ENCODE measurements around the gene ZNF230. TPM values are rescaled to one million over a fixed set of nuclear protein-coding genes. Genes with fewer than 3 reads are reported as not detected.

ZNF230 gene
- polyA plus RNA-seq, 1 of the 3 experiments (the other 2 are of a cell fraction) = 1.8 TPM

DNA sequence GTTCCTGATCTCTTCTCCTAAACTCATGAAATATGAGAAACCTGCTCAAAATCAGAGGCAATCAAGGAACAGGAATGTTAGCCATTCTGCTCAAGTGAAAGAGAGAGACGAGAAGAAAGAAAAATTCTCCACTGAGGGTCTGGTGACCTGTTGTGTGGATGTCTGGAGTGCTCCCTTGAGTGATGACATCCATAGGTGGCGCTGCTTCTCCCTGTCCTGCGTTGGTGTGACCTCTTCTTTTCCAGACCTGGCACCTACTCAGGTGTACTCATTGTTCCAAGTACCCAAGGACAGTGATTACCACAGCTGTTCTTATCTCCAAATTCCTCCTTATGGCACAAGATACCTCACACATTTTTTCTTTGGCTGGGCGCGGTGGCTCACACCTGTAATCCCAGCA lies 53.1 kb downstream of the ZNF230 start:
- no peak overlapping the region for H3K4me3 ChIP-seq (ENCODE audit: low read depth in 2 of 2, low read length in 1 of 2)
- TF ChIP-seq TEAD4 (IDR thresholded peaks at IDR 0.05; ENCODE audit: borderline replicate concordance, insufficient read depth) (no peak), EZH2phosphoT487 (IDR thresholded peaks at IDR 0.05; ENCODE audit: borderline replicate concordance, low read depth) (no peak)
- no peaks in the 10 kb centered on the region for H3F3A ChIP-seq (replicated peaks; ENCODE audit: insufficient read depth)
- no peaks in the 10 kb centered on the region for H3K9me3 ChIP-seq
- H3K9me2 ChIP-seq = no peaks in the 10 kb centered on the region
- H4K20me1 ChIP-seq (ENCODE audit: insufficient read depth) = no peaks in the 10 kb centered on the region
- ChIA-PET CTCF (no interaction called here), POLR2A (no interaction called here)
- 88% methylated on average over 5 of the region's 5 CpGs for WGBS (ENCODE audit: low lambda C conversion rate)
- peaks cover 0 to 16% of the 10 kb centered on the region in 2 experiments; a peak in 2 of 4 replicates for H3K4me1 ChIP-seq (ENCODE audit: control insufficient read depth in 1 of 2, insufficient read depth in 2 of 2, low read depth in 1 of 2, low read length in 1 of 2)
- H3K79me2 ChIP-seq (ENCODE audit: insufficient read depth) = no peaks in the 10 kb centered on the region
- H3K4me2 ChIP-seq = no peak overlapping the region
- no peak for DNase-seq
- no peak overlapping the region for H3K9ac ChIP-seq
- no peaks in the 10 kb centered on the region for H3K27me3 ChIP-seq (ENCODE audit: insufficient read depth)
- H2AFZ ChIP-seq (ENCODE audit: low read depth) = no peak overlapping the region
- no peak overlapping the region for H3K27ac ChIP-seq (ENCODE audit: low read depth in 2 of 2, low read length in 1 of 2)
- peaks cover 31 to 36% of the 10 kb centered on the region in 2 experiments for H3K36me3 ChIP-seq (replicated peaks in 1 of 2; ENCODE audit: control insufficient read depth in 1 of 2, insufficient read depth in 2 of 2, low read length in 1 of 2)

DNA sequence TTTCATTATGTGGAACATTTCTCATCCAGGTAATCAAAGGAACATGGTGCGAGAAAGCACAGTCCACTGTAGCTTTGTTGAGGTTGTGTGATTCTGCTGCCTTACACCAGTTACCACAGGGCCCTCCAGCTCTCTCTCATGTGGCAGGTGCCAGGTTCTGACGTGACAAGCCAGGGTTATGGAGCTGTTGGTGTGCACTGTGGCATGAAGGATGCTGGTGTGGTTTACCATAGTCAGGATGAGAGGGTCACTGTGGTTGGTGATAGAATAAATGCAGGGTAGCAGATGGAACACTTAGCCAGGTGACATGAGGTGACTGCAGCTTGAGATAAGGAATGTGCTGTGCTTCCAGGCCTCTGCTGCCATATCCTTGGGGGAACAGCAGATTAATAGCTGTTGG lies 56.5 kb downstream of the ZNF230 start:
- Histone ChIP-seq H3K9me2 (no peaks in the 10 kb centered on the region), H3F3A (replicated peaks; ENCODE audit: insufficient read depth) (no peaks in the 10 kb centered on the region), H3K79me2 (ENCODE audit: insufficient read depth) (no peaks in the 10 kb centered on the region), H3K36me3 (replicated peaks in 1 of 2; ENCODE audit: control insufficient read depth in 1 of 2, insufficient read depth in 2 of 2, low read length in 1 of 2) (peaks cover 62 to 69% of the 10 kb centered on the region in 2 experiments), H3K9ac (no peak overlapping the region), H3K4me2 (no peak overlapping the region), H2AFZ (ENCODE audit: low read depth) (no peak overlapping the region), H4K20me1 (ENCODE audit: insufficient read depth) (no peaks in the 10 kb centered on the region), H3K9me3 (peaks cover 1% of the 10 kb centered on the region; the same call in 1 of the 2 replicates), H3K4me1 (ENCODE audit: control insufficient read depth in 1 of 2, insufficient read depth in 2 of 2, low read depth in 1 of 2, low read length in 1 of 2) (no peaks in the 10 kb centered on the region), H3K27me3 (ENCODE audit: insufficient read depth) (no peaks in the 10 kb centered on the region), H3K27ac (ENCODE audit: low read depth in 2 of 2, low read length in 1 of 2) (no peak overlapping the region), H3K4me3 (ENCODE audit: low read depth in 2 of 2, low read length in 1 of 2) (no peak overlapping the region)
- CTCF ChIA-PET = interaction anchor here (0.7 kb wide), 1 partner anchor 56 kb away, joined by 3 read pairs; no protein-coding TSS in a partner anchor
- POLR2A ChIA-PET = no interaction called here
- no peak for DNase-seq
- TF ChIP-seq ELF1 (IDR thresholded peaks at IDR 0.05) = no peak
- TF ChIP-seq TAF1 (IDR thresholded peaks at IDR 0.05; ENCODE audit: borderline replicate concordance, low read depth, low read length) = no peak
- TF ChIP-seq TCF12 (IDR thresholded peaks at IDR 0.05) = no peak
- TF ChIP-seq, protein P1, sequence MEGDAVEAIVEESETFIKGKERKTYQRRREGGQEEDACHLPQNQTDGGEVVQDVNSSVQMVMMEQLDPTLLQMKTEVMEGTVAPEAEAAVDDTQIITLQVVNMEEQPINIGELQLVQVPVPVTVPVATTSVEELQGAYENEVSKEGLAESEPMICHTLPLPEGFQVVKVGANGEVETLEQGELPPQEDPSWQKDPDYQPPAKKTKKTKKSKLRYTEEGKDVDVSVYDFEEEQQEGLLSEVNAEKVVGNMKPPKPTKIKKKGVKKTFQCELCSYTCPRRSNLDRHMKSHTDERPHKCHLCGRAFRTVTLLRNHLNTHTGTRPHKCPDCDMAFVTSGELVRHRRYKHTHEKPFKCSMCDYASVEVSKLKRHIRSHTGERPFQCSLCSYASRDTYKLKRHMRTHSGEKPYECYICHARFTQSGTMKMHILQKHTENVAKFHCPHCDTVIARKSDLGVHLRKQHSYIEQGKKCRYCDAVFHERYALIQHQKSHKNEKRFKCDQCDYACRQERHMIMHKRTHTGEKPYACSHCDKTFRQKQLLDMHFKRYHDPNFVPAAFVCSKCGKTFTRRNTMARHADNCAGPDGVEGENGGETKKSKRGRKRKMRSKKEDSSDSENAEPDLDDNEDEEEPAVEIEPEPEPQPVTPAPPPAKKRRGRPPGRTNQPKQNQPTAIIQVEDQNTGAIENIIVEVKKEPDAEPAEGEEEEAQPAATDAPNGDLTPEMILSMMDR (IDR thresholded peaks at IDR 0.05) = no peak
- no peak for TF ChIP-seq CHD2 (IDR thresholded peaks at IDR 0.05; ENCODE audit: low read length, partially characterized antibody)
- TF ChIP-seq RFX5 (IDR thresholded peaks at IDR 0.05; ENCODE audit: low read length) = no peak
- no peak for TF ChIP-seq NRF1 (IDR thresholded peaks at IDR 0.05; ENCODE audit: low read depth, low read length)
- TF ChIP-seq TEAD4 (IDR thresholded peaks at IDR 0.05; ENCODE audit: borderline replicate concordance, insufficient read depth) = no peak
- TF ChIP-seq RCOR1 (IDR thresholded peaks at IDR 0.05; ENCODE audit: low read length) = no peak
- TF ChIP-seq RXRA (IDR thresholded peaks at IDR 0.05; ENCODE audit: borderline replicate concordance, low read depth) = no peak
- no peak for TF ChIP-seq JUND (IDR thresholded peaks at IDR 0.05)
- TF ChIP-seq RAD21 (IDR thresholded peaks at IDR 0.05; ENCODE audit: low read length) = no peak
- no peak for TF ChIP-seq EZH2phosphoT487 (IDR thresholded peaks at IDR 0.05; ENCODE audit: borderline replicate concordance, low read depth)
- TF ChIP-seq EP300 (IDR thresholded peaks at IDR 0.05; ENCODE audit: borderline replicate concordance in 1 of 2, low read depth in 1 of 2, low read length in 1 of 2) = no peak
- no peak for TF ChIP-seq NFIC (IDR thresholded peaks at IDR 0.05; ENCODE audit: borderline replicate concordance)
- TF ChIP-seq GABPA (IDR thresholded peaks at IDR 0.05; ENCODE audit: low read depth) = no peak
- no peak for TF ChIP-seq FOXM1 (IDR thresholded peaks at IDR 0.05; ENCODE audit: low read depth)
- whole genome bisulfite sequencing (ENCODE audit: low lambda C conversion rate) = 85% methylated on average over 2 of the region's 2 CpGs
